Measurements from ENCODE around the gene SORBS2.

Gene SORBS2

GRCh38 chr4:185695743-185696142 lies 116.3 kb downstream of the SORBS2 start:
- Histone ChIP-seq H3K27me3 (ENCODE audit: low read depth, low read length) (no peaks in the 10 kb centered on the region), H3K9me3 (ENCODE audit: insufficient read depth, low read length) (no peaks in the 10 kb centered on the region), H3K4me2 (ENCODE audit: low read length) (no peak overlapping the region), H3K9ac (ENCODE audit: low read length) (no peak overlapping the region), H3K4me3 (ENCODE audit: low read length) (no peak overlapping the region), H2AFZ (ENCODE audit: low read depth, low read length) (no peak overlapping the region), H4K20me1 (ENCODE audit: insufficient read depth, low read length) (no peaks in the 10 kb centered on the region), H3K27ac (ENCODE audit: low read length) (no peak overlapping the region), H3K4me1 (ENCODE audit: low read length) (no peaks in the 10 kb centered on the region), H3K79me2 (ENCODE audit: low read length) (no peaks in the 10 kb centered on the region), H3K36me3 (replicated peaks; ENCODE audit: low read depth, low read length) (no peaks in the 10 kb centered on the region)
- TF ChIP-seq EZH2phosphoT487 (IDR thresholded peaks at IDR 0.05; ENCODE audit: low read depth) = no peak
- TF ChIP-seq, protein P1, sequence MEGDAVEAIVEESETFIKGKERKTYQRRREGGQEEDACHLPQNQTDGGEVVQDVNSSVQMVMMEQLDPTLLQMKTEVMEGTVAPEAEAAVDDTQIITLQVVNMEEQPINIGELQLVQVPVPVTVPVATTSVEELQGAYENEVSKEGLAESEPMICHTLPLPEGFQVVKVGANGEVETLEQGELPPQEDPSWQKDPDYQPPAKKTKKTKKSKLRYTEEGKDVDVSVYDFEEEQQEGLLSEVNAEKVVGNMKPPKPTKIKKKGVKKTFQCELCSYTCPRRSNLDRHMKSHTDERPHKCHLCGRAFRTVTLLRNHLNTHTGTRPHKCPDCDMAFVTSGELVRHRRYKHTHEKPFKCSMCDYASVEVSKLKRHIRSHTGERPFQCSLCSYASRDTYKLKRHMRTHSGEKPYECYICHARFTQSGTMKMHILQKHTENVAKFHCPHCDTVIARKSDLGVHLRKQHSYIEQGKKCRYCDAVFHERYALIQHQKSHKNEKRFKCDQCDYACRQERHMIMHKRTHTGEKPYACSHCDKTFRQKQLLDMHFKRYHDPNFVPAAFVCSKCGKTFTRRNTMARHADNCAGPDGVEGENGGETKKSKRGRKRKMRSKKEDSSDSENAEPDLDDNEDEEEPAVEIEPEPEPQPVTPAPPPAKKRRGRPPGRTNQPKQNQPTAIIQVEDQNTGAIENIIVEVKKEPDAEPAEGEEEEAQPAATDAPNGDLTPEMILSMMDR (IDR thresholded peaks at IDR 0.05; ENCODE audit: low read depth, low read length) = no peak

DNA sequence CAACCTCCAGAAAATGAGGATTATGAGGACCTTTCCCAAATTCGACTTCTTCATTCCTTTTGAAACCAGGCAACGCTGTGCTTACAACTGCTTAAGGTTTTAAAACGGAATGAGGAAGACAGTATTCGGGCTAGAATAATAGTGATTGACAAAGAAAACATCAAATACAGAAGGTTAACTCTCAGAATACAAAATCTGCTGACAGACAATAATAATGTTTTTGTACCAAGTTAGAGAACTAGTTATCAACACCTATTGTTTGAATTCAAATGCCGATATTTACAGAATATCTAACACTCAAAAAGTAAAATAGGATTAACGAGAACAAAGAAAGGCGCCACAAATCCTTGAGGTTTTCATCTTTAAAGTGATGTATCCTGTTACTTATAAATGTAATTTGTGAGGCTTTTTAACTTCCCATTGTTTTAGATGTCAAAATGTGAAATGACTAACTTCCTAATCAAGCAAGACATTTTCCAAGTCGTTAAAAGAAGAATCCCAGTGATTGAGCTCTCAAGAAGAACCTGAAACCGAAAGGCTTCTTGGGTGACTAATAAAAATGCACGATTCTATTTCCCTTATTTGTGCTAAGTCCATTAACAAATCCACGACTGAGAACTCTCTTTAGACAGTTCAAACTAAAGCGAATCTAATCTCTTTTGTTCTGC lies 118.3 kb downstream of the SORBS2 start:
- Histone ChIP-seq H3K79me2 (ENCODE audit: low read length) (no peaks in the 10 kb centered on the region), H3K4me2 (ENCODE audit: low read length) (no peak overlapping the region)
- no peak for TF ChIP-seq EZH2phosphoT487 (IDR thresholded peaks at IDR 0.05; ENCODE audit: low read depth)
- TF ChIP-seq, protein P1 (IDR thresholded peaks at IDR 0.05; ENCODE audit: low read depth, low read length) = no peak

GRCh38 chr4:185689407-185689806 lies 122.6 kb downstream of the SORBS2 start:
- Histone ChIP-seq H3K79me2 (ENCODE audit: low read length) (no peaks in the 10 kb centered on the region), H2AFZ (ENCODE audit: low read depth, low read length) (no peak overlapping the region), H3K36me3 (replicated peaks; ENCODE audit: low read depth, low read length) (no peaks in the 10 kb centered on the region), H4K20me1 (ENCODE audit: insufficient read depth, low read length) (no peaks in the 10 kb centered on the region), H3K27ac (ENCODE audit: low read length) (no peak overlapping the region), H3K9me3 (ENCODE audit: insufficient read depth, low read length) (no peaks in the 10 kb centered on the region), H3K4me3 (ENCODE audit: low read length) (no peak overlapping the region), H3K9ac (ENCODE audit: low read length) (no peak overlapping the region), H3K27me3 (ENCODE audit: low read depth, low read length) (no peaks in the 10 kb centered on the region), H3K4me1 (ENCODE audit: low read length) (no peaks in the 10 kb centered on the region), H3K4me2 (ENCODE audit: low read length) (no peak overlapping the region)
- TF ChIP-seq, protein P1 (IDR thresholded peaks at IDR 0.05; ENCODE audit: low read depth, low read length) = no peak
- no peak for TF ChIP-seq EZH2phosphoT487 (IDR thresholded peaks at IDR 0.05; ENCODE audit: low read depth)

More for the DNA sequence above, 118.3 kb downstream of the SORBS2 start:
- no peak overlapping the region for H3K9ac ChIP-seq (ENCODE audit: low read length)
- H3K27me3 ChIP-seq (ENCODE audit: low read depth, low read length) = no peaks in the 10 kb centered on the region
- no peak overlapping the region for H2AFZ ChIP-seq (ENCODE audit: low read depth, low read length)
- H3K4me1 ChIP-seq (ENCODE audit: low read length) = no peaks in the 10 kb centered on the region
- H3K4me3 ChIP-seq (ENCODE audit: low read length) = no peak overlapping the region
- H3K27ac ChIP-seq (ENCODE audit: low read length) = no peak overlapping the region
- no peaks in the 10 kb centered on the region for H3K36me3 ChIP-seq (replicated peaks; ENCODE audit: low read depth, low read length)
- no peaks in the 10 kb centered on the region for H4K20me1 ChIP-seq (ENCODE audit: insufficient read depth, low read length)
- H3K9me3 ChIP-seq (ENCODE audit: insufficient read depth, low read length) = no peaks in the 10 kb centered on the region

- Histone ChIP-seq H3K36me3 (replicated peaks; ENCODE audit: low read depth, low read length) (no peaks in the 10 kb centered on the region), H3K79me2 (ENCODE audit: low read length) (no peaks in the 10 kb centered on the region), H3K9me3 (ENCODE audit: insufficient read depth, low read length) (no peaks in the 10 kb centered on the region), H3K27ac (ENCODE audit: low read length) (no peak overlapping the region), H3K4me2 (ENCODE audit: low read length) (no peak overlapping the region), H3K27me3 (ENCODE audit: low read depth, low read length) (no peaks in the 10 kb centered on the region), H3K4me3 (ENCODE audit: low read length) (no peak overlapping the region), H4K20me1 (ENCODE audit: insufficient read depth, low read length) (no peaks in the 10 kb centered on the region), H3K9ac (ENCODE audit: low read length) (no peak overlapping the region), H3K4me1 (ENCODE audit: low read length) (no peaks in the 10 kb centered on the region), H2AFZ (ENCODE audit: low read depth, low read length) (no peak overlapping the region)
- no peak for TF ChIP-seq EZH2phosphoT487 (IDR thresholded peaks at IDR 0.05; ENCODE audit: low read depth)
- TF ChIP-seq, protein P1 (IDR thresholded peaks at IDR 0.05; ENCODE audit: low read depth, low read length) = no peak
Measured at GRCh38 chr4:185685804-185686203, 126.2 kb downstream of the SORBS2 start.
